Measurements from ENCODE around the gene RNF26.

Gene RNF26

GRCh38 chr11:119344291-119345010, 10.1 kb downstream of the RNF26 start:
- DNase-seq (ENCODE audit: low read depth), result no peak
- no peak for TF ChIP-seq CTCF (IDR thresholded peaks at IDR 0.05; ENCODE audit: low read depth, low read length)
- no peak for TF ChIP-seq MAX (IDR thresholded peaks at IDR 0.05; ENCODE audit: low read depth, low read length)
- H3K4me3 ChIP-seq (ENCODE audit: low read depth, low read length), result no peak overlapping the region

- no peak for DNase-seq (ENCODE audit: low read depth)
- no peak for TF ChIP-seq POLR2A (IDR thresholded peaks at IDR 0.05; ENCODE audit: extremely low read depth, insufficient read length)
- TF ChIP-seq MYC (IDR thresholded peaks at IDR 0.05; ENCODE audit: low read depth, low read length), result no peak
- TF ChIP-seq MAX (IDR thresholded peaks at IDR 0.05; ENCODE audit: low read depth, low read length), result no peak
- no peak for TF ChIP-seq CTCF (IDR thresholded peaks at IDR 0.05; ENCODE audit: low read depth, low read length)
- H3K4me3 ChIP-seq (ENCODE audit: low read depth, low read length), result no peak overlapping the region
Measured at GRCh38 chr11:119345685-119346084, 11.4 kb downstream of the RNF26 start.

- no peak within 1 kb of the TSS for H3K4me3 ChIP-seq (ENCODE audit: low read depth, low read length)
- TF ChIP-seq MYC (IDR thresholded peaks at IDR 0.05; ENCODE audit: low read depth, low read length) (no peak), POLR2A (IDR thresholded peaks at IDR 0.05; ENCODE audit: extremely low read depth, insufficient read length) (no peak), CTCF (IDR thresholded peaks at IDR 0.05; ENCODE audit: low read depth, low read length) (no peak), MAX (IDR thresholded peaks at IDR 0.05; ENCODE audit: low read depth, low read length) (no peak)
- DNase-seq (ENCODE audit: low read depth), result no peak
Measured at GRCh38 chr11:119346605-119347004, 12.3 kb downstream of the RNF26 start, which contains the start of gene MFRP. MFRP (minus strand) TSS chr11:119346705; CDS start chr11:119346513, 192 bp downstream.

- no peak for DNase-seq (ENCODE audit: low read depth)
- TF ChIP-seq POLR2A (IDR thresholded peaks at IDR 0.05; ENCODE audit: extremely low read depth, insufficient read length), result no peak
- TF ChIP-seq MAX (IDR thresholded peaks at IDR 0.05; ENCODE audit: low read depth, low read length), result no peak
- no peak for TF ChIP-seq CTCF (IDR thresholded peaks at IDR 0.05; ENCODE audit: low read depth, low read length)
- no peak for TF ChIP-seq MYC (IDR thresholded peaks at IDR 0.05; ENCODE audit: low read depth, low read length)
- H3K4me3 ChIP-seq (ENCODE audit: low read depth, low read length), result no peak overlapping the region
Measured at GRCh38 chr11:119347242-119347641, 12.9 kb downstream of the RNF26 start.

- DNase-seq (ENCODE audit: low read depth), result no peak
- TF ChIP-seq CTCF (IDR thresholded peaks at IDR 0.05; ENCODE audit: low read depth, low read length) (no peak), MAX (IDR thresholded peaks at IDR 0.05; ENCODE audit: low read depth, low read length) (no peak), MYC (IDR thresholded peaks at IDR 0.05; ENCODE audit: low read depth, low read length) (no peak), POLR2A (IDR thresholded peaks at IDR 0.05; ENCODE audit: extremely low read depth, insufficient read length) (no peak)
- no peak overlapping the region for H3K4me3 ChIP-seq (ENCODE audit: low read depth, low read length)
Measured at GRCh38 chr11:119347940-119348605, 13.7 kb downstream of the RNF26 start.

Data from NB4 (cell line).